HepG2 (cell line): ENCODE data around the gene LYRM1. TPM values are rescaled to one million over a fixed set of nuclear protein-coding genes. Genes with fewer than 3 reads are reported as not detected.

Source experiments
- ATAC-seq: fragments of 200-7000 bp; cut with Tn5 transposase; 3 replicates; pipeline ENCODE4 v1.9.1; 2020; ENCODE audit warnings: mild to moderate bottlenecking, moderate library complexity
- BruUV-seq: library from RNA; stranded (reverse); fragments of 400-500 nt; replicated peaks from 2 replicates; lab custom pipeline; 2021; lab: Mats Ljungman, UMichigan
- CTCF ChIA-PET: fragments of 300-600 bp; formaldehyde crosslinking; extraction: SDS; loops from one replicate; lab custom pipeline; 2021; ENCODE audit warnings: low total read pairs, inconsistent platforms, low intra/inter-chr PET ratio; lab: Yijun Ruan, JAX
- POLR2A ChIA-PET: fragments of 350-600 bp; sonication (Branson Sonifier 250); formaldehyde crosslinking; loops from one replicate; lab custom pipeline; 2020; ENCODE audit warnings: antibody characterized with exemption, inconsistent platforms; lab: Yijun Ruan, JAX
- DNase-seq: peaks from one replicate; pipeline ENCODE4 v3.0.0-alpha.2; 2015; ENCODE audit warnings: low spot score
- FAIRE-seq: peaks from 3 replicates; lab custom pipeline; 2011; peaks lifted over from hg19 to GRCh38; lab: Jason Lieb, UNC
- H2AFZ ChIP-seq: one replicate; pipeline ENCODE4 v1.6.1; 2011; ENCODE audit warnings: low read length, inconsistent platforms
- H3K27ac ChIP-seq: fragments of 300-600 bp; 3 replicates; pipeline ENCODE4 v1.8.0; 2011; ENCODE audit warnings: mixed run types, mild to moderate bottlenecking, mixed read lengths, low read length, inconsistent platforms; ENCODE audit not compliant: insufficient read depth; ENCODE audit errors: extremely low read length
- H3K27me3 ChIP-seq, 2 experiments: fragments of 200-600 bp in 1 of 2; 2 replicates in 1 of 2; 3 replicates in 1 of 2; pipeline versions ENCODE4 v1.6.0 to v1.8.0; 2011; ENCODE audit warnings: low read length in 2 of 2, mild to moderate bottlenecking in 2 of 2, moderate library complexity in 2 of 2, inconsistent platforms in 1 of 2; ENCODE audit not compliant: insufficient read depth in 2 of 2, control insufficient read depth in 1 of 2
- H3K36me3 ChIP-seq, 2 experiments: fragments of 200-600 bp in 1 of 2; replicated peaks in 1 of 2; 2 replicates in 1 of 2; 3 replicates in 1 of 2; pipeline versions ENCODE4 v1.5.1 to v1.8.0; 2011; ENCODE audit warnings: low read length in 2 of 2, inconsistent platforms in 1 of 2; ENCODE audit not compliant: insufficient read depth in 2 of 2, control insufficient read depth in 1 of 2
- H3K4me1 ChIP-seq: 2 replicates; pipeline ENCODE4 v1.5.1; 2012; ENCODE audit warnings: low read length, inconsistent platforms; ENCODE audit not compliant: insufficient read depth
- H3K4me2 ChIP-seq: 2 replicates; pipeline ENCODE4 v1.6.0; 2011; ENCODE audit warnings: low read depth, low read length, inconsistent platforms
- H3K4me3 ChIP-seq, 3 experiments: fragments of 200-600 bp in 1 of 3; sonication (generic), shearing (Covaris generic) in 1 of 3; replicated peaks in 1 of 3; 2 replicates each; pipeline ENCODE4 v1.5.1; 2011 to 2016; ENCODE audit warnings: low read length in 3 of 3, inconsistent platforms in 2 of 3, low read depth in 2 of 3, mild to moderate bottlenecking in 2 of 3, control low read depth in 1 of 3, mixed read lengths in 1 of 3; ENCODE audit not compliant: insufficient read depth in 1 of 3
- H3K79me2 ChIP-seq: one replicate; pipeline ENCODE4 v1.6.1; 2011; ENCODE audit warnings: low read length, inconsistent platforms; ENCODE audit not compliant: insufficient read depth
- H3K9ac ChIP-seq: 2 replicates; pipeline ENCODE4 v1.6.0; 2011; ENCODE audit warnings: mild to moderate bottlenecking, low read depth, low read length, inconsistent platforms; ENCODE audit not compliant: insufficient read depth
- H3K9me3 ChIP-seq: 2 replicates; pipeline ENCODE4 v1.5.1; 2012; ENCODE audit warnings: mild to moderate bottlenecking, low read length
- H4K20me1 ChIP-seq: 2 replicates; pipeline ENCODE4 v1.6.0; 2011; ENCODE audit warnings: inconsistent platforms, mild to moderate bottlenecking, low read length, moderate library complexity; ENCODE audit not compliant: insufficient read depth
- CAMTA2 ChIP-seq: sonication (generic); formaldehyde crosslinking; IDR thresholded peaks from 2 replicates; pipeline ENCODE4 v1.4.0; 2020; ENCODE audit warnings: mild to moderate bottlenecking, missing genetic modification reagents, borderline replicate concordance
- CENPT ChIP-seq: sonication (generic); formaldehyde crosslinking; IDR thresholded peaks from 2 replicates; pipeline ENCODE4 v1.8.0; 2022; ENCODE audit warnings: low read depth, mild to moderate bottlenecking, moderate library complexity, missing genetic modification reagents
- HNF4A ChIP-seq: sonication (generic); formaldehyde crosslinking; IDR thresholded peaks from 2 replicates; pipeline ENCODE4 v1.4.0; 2020; ENCODE audit warnings: missing genetic modification reagents
- IRF1 ChIP-seq: sonication (generic); formaldehyde crosslinking; IDR thresholded peaks from 2 replicates; pipeline ENCODE4 v1.4.0; 2020; ENCODE audit warnings: low read depth, mild to moderate bottlenecking, missing genetic modification reagents
- ISX ChIP-seq: sonication (generic); formaldehyde crosslinking; conservative IDR thresholded peaks from 2 replicates; pipeline ENCODE4 v1.5.0; 2020; ENCODE audit warnings: missing genetic modification reagents
- MLLT10 ChIP-seq: sonication (generic); formaldehyde crosslinking; IDR thresholded peaks from 2 replicates; pipeline ENCODE4 v1.4.0; 2020; ENCODE audit warnings: missing genetic modification reagents
- PAWR ChIP-seq: sonication (generic); formaldehyde crosslinking; IDR thresholded peaks from 2 replicates; pipeline ENCODE4 v1.4.0; 2020; ENCODE audit warnings: missing genetic modification reagents, mild to moderate bottlenecking, borderline replicate concordance
- SOX13 ChIP-seq, 3 experiments: fragments of 450-650 bp in 1 of 3; sonication (generic) in 1 of 3; formaldehyde crosslinking in 1 of 3; IDR thresholded peaks in 2 of 3; conservative IDR thresholded peaks in 1 of 3; 2 replicates each; pipeline versions ENCODE4 v1.5.0 to v1.6.1; 2016 to 2020; ENCODE audit warnings: antibody characterized with exemption in 1 of 3, mild to moderate bottlenecking in 1 of 3, missing compliant biosample characterization in 1 of 3, missing genetic modification reagents in 1 of 3, moderate library complexity in 1 of 3
- STAG1 ChIP-seq: sonication (generic); formaldehyde crosslinking; IDR thresholded peaks from 2 replicates; pipeline ENCODE4 v1.4.0; 2020; ENCODE audit warnings: missing genetic modification reagents
- TARDBP ChIP-seq: sonication (generic); formaldehyde crosslinking; IDR thresholded peaks from 2 replicates; pipeline ENCODE4 v1.8.0; 2022; ENCODE audit warnings: mild to moderate bottlenecking, missing genetic modification reagents
- ZBTB1 ChIP-seq: sonication (generic); formaldehyde crosslinking; IDR thresholded peaks from 2 replicates; pipeline ENCODE4 v1.4.0; 2020; ENCODE audit warnings: missing genetic modification reagents, borderline replicate concordance
- ZHX1 ChIP-seq: sonication (generic); formaldehyde crosslinking; IDR thresholded peaks from 2 replicates; pipeline ENCODE4 v1.8.1; 2022; ENCODE audit warnings: low read depth, mild to moderate bottlenecking, missing genetic modification reagents
- ZNF451 ChIP-seq: sonication (generic); formaldehyde crosslinking; IDR thresholded peaks from 2 replicates; pipeline ENCODE4 v1.5.0; 2020; ENCODE audit warnings: mild to moderate bottlenecking, missing genetic modification reagents
- WGBS: methylation state at CpG from one replicate; pipeline ENCODE4 v1.1.6; 2017; ENCODE audit warnings: low lambda C conversion rate; 5-methylcytosine and 5-hydroxymethylcytosine counted together
- in situ Hi-C: cut with HindIII; loops from 2 replicates; pipeline ENCODE4 v1.10.0; 2017; ENCODE audit warnings: low pct_unique_long_range_greater_than_20kb; ENCODE audit not compliant: extremely low pct_ligation_motif_present
- intact Hi-C: fragments of 100-400 bp; cut with micrococcal nuclease; formaldehyde crosslinking; loops from one replicate; pipeline ENCODE4 v1.10.0; 2022; ENCODE audit not compliant: unreplicated experiment
- polyA plus RNA-seq, 8 experiments: library from polyadenylated mRNA; depleted of rRNA in 3 of 8; stranded (reverse) in 7 of 8; unstranded in 1 of 8; fragments of >200 nt; fragmentation: Illumina TruSeq in 4 of 8; extraction: Trizol in 4 of 8; gene quantifications; 2 replicates each; pipeline versions ENCODE4 v1.2.1 to v1.2.3, GENCODE V29; 2011 to 2016; ENCODE audit warnings: low read depth in 4 of 8, missing spikeins in 1 of 8, mixed read lengths in 1 of 8; ENCODE audit not compliant: insufficient read depth in 1 of 8
- total RNA-seq, 5 experiments: library from RNA; depleted of rRNA; stranded (reverse); fragments of >200 nt; fragmentation: Illumina TruSeq; extraction: Trizol; gene quantifications; 2 replicates each; pipeline ENCODE4 v1.2.3, GENCODE V29; 2016; ENCODE audit warnings: low read depth in 1 of 5
- TF ChIP-seq, protein P1 (sequence below): sonication (generic); formaldehyde crosslinking; IDR thresholded peaks from 2 replicates; pipeline ENCODE4 v1.4.0; 2020; ENCODE audit warnings: missing genetic modification reagents

LYRM1 gene
- total and polyA plus RNA-seq, 2 of the 13 experiments (the other 11 are each of a cell fraction or from before 2014, with no cell fraction given), result 59.2 to 82.6 TPM

DNA sequence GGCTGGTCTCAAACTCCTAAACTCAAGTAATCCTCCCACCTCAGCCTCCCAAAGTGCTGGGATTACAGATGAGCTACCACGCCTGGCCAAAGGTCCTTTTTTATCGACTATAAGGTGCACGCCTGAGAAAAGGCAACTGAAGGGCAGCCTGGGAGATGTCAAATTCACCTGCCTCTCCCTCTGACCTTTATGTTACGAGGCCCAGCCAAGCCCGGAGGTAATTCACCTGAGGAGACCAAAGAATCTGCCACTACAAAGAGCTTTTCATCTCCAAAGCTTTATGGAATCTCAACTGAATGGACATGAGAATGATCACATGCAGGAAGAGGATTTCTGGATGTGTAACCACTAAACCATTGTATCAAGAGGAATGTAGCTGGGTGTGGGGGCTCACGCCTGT lies 37.2 kb downstream of the LYRM1 start:
- ChIA-PET CTCF (no interaction called here), POLR2A (no interaction called here)
- in situ Hi-C loops, result no loop called here
- H3K4me2 ChIP-seq, result no peak overlapping the region
- FAIRE-seq (no peak), DNase-seq (peak; percentile 35), ATAC-seq (no peak)
- no peak overlapping the region for H2AFZ ChIP-seq
- no peaks in the 10 kb centered on the region for H3K79me2 ChIP-seq
- WGBS, result 7% methylated on average over 6 of the region's 6 CpGs
- H3K4me1 ChIP-seq, result peaks cover 11% of the 10 kb centered on the region
- no peaks in the 10 kb centered on the region for H3K9me3 ChIP-seq
- BruUV-seq, result no TSS peak
- peaks cover 1 to 4% of the 10 kb centered on the region in 2 experiments; a peak in 1 of 5 replicates for H3K27me3 ChIP-seq
- no peaks in the 10 kb centered on the region for H3K36me3 ChIP-seq
- no peak overlapping the region for H3K27ac ChIP-seq
- intact Hi-C loops, result no loop called here
- no peak overlapping the region for H3K9ac ChIP-seq
- H3K4me3 ChIP-seq, result no peak overlapping the region
- H4K20me1 ChIP-seq, result no peaks in the 10 kb centered on the region
- TF ChIP-seq CENPT (CRISPR knock-in tag) (no peak), ZNF451 (no peak), STAG1 (no peak), SOX13 (IDR thresholded peaks at IDR 0.05) (no peak), SOX13 (CRISPR knock-in tag; conservative IDR thresholded peaks at IDR 0.05 in 1 of 2, IDR thresholded peaks at IDR 0.05 in 1 of 2) (no peak), TARDBP (CRISPR knock-in tag) (no peak), ISX (CRISPR knock-in tag) (no peak), IRF1 (CRISPR knock-in tag) (no peak), PAWR (CRISPR knock-in tag) (no peak), ZHX1 (no peak), MLLT10 (no peak), CAMTA2 (CRISPR knock-in tag) (no peak), HNF4A (0 out of 2 replicates have a peak, but pooled peaks have one; percentile 9), ZBTB1 (CRISPR knock-in tag) (no peak)
- TF ChIP-seq, protein P1, sequence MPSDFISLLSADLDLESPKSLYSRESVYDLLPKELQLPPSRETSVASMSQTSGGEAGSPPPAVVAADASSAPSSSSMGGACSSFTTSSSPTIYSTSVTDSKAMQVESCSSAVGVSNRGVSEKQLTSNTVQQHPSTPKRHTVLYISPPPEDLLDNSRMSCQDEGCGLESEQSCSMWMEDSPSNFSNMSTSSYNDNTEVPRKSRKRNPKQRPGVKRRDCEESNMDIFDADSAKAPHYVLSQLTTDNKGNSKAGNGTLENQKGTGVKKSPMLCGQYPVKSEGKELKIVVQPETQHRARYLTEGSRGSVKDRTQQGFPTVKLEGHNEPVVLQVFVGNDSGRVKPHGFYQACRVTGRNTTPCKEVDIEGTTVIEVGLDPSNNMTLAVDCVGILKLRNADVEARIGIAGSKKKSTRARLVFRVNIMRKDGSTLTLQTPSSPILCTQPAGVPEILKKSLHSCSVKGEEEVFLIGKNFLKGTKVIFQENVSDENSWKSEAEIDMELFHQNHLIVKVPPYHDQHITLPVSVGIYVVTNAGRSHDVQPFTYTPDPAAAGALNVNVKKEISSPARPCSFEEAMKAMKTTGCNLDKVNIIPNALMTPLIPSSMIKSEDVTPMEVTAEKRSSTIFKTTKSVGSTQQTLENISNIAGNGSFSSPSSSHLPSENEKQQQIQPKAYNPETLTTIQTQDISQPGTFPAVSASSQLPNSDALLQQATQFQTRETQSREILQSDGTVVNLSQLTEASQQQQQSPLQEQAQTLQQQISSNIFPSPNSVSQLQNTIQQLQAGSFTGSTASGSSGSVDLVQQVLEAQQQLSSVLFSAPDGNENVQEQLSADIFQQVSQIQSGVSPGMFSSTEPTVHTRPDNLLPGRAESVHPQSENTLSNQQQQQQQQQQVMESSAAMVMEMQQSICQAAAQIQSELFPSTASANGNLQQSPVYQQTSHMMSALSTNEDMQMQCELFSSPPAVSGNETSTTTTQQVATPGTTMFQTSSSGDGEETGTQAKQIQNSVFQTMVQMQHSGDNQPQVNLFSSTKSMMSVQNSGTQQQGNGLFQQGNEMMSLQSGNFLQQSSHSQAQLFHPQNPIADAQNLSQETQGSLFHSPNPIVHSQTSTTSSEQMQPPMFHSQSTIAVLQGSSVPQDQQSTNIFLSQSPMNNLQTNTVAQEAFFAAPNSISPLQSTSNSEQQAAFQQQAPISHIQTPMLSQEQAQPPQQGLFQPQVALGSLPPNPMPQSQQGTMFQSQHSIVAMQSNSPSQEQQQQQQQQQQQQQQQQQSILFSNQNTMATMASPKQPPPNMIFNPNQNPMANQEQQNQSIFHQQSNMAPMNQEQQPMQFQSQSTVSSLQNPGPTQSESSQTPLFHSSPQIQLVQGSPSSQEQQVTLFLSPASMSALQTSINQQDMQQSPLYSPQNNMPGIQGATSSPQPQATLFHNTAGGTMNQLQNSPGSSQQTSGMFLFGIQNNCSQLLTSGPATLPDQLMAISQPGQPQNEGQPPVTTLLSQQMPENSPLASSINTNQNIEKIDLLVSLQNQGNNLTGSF (CRISPR knock-in tag), result 0 out of 2 replicates have a peak, but pooled peaks have one; percentile 42
